ENCODE data around the gene LRCH1.
"Not testable (repeated sequence)": the region's sequence is repeated elsewhere in the genome, so short reads cannot be mapped to it uniquely, and the experiment has no call there.

Gene LRCH1, protein sequence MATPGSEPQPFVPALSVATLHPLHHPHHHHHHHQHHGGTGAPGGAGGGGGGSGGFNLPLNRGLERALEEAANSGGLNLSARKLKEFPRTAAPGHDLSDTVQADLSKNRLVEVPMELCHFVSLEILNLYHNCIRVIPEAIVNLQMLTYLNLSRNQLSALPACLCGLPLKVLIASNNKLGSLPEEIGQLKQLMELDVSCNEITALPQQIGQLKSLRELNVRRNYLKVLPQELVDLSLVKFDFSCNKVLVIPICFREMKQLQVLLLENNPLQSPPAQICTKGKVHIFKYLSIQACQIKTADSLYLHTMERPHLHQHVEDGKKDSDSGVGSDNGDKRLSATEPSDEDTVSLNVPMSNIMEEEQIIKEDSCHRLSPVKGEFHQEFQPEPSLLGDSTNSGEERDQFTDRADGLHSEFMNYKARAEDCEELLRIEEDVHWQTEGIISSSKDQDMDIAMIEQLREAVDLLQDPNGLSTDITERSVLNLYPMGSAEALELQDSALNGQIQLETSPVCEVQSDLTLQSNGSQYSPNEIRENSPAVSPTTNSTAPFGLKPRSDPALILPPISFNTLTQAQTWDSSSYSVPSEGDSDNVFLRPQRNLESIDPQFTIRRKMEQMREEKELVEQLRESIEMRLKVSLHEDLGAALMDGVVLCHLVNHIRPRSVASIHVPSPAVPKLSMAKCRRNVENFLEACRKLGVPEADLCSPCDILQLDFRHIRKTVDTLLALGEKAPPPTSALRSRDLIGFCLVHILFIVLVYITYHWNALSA

DNA sequence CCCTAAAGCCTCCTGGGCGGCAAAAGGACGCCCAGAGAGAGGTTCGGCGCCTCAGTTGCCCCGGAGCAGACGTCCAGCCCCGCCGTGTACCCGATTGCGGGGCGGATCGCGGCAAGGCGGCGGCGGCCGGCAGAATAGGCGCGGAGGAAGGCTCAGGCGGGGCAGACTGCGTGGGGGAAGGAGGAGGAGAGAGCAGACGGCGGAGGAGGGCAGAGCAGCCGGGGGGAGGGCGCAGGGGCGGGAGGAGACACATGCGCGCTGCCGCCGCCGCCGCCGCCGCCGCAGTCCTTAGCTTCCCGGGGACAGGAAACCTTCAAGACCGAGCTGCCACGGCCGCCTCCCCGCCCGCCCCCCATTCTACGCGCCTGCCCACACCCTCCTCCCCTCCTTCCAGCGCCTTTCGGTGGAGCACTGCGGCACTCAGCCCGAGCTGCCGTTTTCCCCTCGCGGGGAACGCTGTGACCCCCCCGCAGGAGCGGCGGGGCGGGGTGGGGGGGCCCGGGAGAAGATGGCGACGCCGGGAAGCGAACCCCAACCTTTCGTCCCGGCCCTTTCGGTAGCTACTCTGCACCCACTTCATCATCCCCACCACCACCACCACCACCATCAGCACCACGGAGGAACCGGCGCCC is at the start of gene LRCH1:
Gene LRCH1, plus strand, starts transcription at position 282 of the 632 bp plus-strand sequence. Its CDS starts 227 bp downstream, at position 509.
- peak; percentile 96 for DNase-seq

DNA sequence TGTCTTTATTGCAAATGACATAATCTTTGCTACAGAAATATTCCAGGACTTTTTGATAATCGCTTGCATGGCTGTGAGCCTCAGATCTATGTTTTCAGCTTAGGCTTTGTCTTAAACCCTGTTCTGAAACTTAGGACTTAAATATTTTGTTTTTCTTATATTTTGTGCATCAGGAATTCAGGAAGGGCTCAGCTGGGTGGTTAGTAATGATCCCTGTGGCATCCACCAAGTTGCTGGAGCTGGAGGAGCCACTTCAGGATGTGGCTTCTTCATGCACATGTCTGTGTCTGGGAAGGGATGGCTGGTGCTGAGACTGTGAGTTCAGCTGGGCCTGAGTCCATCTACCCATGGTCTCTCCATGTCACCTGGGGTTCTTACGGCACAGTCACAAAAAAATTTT is 48.9 kb upstream of the LRCH1 start:
- DNase-seq: no peak

- DNase-seq: no peak
Measured at GRCh38 chr13:46507981-46508380, 45.0 kb upstream of the LRCH1 start.

DNA sequence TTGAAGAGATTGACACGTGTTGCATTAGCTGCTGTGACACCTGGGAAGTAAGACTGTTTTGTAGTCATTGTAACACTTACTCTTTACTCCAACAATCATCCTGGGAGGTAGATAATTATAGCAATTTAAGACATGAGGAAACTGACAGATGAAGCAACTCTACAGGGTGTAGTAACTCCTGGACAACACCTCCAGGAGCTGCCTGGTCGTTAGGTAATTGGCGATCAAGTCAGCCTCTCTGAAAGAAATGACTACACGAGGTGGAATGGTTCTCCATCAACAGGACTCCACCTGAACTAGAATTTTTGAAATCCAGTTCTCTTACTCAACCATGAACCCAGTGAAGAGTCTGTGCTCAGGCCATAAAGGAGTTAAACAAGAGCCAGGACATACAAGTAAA is 43.0 kb upstream of the LRCH1 start:
- no peak for DNase-seq

GRCh38 chr13:46515803-46516202 is 37.2 kb upstream of the LRCH1 start:
- DNase-seq: no peak

DNA sequence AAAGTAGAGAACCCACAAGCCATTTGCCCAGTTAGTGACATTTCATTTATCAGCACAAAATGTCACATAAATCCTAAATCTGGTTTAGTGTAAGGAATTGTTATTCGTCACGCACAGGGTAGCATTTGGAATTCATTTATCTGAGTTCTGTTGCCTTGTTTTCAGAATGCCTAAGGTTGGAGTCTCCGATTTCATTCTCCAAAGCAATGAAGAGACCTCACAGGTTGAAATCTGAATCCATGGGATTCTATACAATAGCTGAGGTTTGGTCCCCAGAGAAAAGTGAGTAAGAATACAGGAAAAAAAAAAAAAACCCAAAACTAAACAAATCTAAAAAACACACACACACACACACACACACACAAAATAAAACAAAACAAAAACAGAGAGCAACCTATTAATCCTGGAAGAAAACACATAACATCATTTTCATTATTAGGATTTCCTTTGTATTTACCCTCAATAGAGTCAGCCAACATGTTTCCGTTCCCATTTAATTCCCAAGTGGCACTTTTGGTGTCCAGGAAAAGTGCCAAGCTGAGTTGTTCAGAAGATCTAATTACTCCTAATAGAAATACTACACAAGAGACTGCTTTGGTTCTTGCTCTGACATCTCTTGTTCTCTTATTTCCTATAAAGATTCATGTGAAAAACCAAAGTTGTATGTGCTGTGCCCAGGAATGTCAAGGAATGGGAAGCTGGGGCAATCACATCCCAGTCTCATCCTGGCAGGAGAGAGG is 36.2 kb upstream of the LRCH1 start:
- DNase-seq: no peak

DNA sequence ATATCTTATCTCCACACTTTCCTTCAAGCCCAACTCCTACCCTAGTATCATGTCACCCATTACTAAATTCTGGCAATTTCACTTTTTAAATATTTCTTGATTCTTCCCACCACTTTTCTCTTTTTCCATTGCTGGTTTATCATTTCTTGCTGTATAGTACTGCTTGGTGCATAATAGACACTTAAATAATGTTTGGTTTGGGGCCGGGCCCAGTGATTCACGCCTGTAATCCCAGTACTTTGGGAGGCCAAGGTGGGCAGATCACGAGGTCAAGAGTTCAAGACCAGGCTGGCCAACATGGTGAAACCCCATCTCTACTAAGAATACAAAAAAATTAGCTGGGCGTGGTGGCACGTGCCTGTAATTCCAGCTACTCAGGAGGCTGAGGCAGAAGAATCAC is 35.2 kb upstream of the LRCH1 start:
- DNase-seq: not testable (repeated sequence)

GRCh38 chr13:46519182-46519581 is 33.8 kb upstream of the LRCH1 start:
- no peak for DNase-seq

DNA sequence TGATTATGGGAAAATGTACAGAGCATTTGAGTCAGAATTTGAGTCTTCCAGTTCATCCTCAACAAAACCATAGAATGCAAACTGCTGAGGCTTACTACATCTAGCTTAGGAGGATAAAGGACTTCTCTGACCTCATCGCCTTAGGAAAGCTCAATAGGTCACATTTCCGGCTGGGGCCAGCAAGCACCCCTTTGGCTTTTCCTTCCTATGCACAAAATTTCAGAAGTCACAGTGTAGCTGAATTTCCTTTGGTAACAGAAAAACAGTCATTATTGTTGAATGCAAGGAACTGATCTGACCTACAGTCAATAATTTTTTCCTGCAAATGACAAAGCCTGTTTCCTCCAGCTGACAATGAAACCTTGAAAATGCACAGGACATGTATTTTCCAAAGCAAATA is 32.8 kb upstream of the LRCH1 start:
- DNase-seq: no peak

DNA sequence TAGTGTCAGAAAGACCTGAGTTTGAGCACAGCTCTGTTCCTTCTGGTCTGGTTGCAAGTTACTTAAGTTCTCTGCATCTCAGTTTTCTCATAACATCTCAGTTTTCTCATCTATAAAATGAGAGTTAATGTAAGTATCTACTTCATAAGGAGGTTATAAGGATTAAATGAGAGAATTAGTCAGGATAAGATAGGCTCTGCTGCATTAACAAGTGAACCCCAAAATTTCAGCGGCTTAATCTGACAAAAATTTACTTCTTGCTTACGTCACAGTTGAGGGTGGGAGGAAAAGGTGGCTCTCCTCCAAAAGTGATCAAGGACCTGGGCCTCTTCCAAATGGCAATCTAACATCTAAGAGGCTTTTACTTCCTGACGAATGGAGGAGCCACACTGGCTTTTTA is 31.5 kb upstream of the LRCH1 start:
- DNase-seq: no peak

DNA sequence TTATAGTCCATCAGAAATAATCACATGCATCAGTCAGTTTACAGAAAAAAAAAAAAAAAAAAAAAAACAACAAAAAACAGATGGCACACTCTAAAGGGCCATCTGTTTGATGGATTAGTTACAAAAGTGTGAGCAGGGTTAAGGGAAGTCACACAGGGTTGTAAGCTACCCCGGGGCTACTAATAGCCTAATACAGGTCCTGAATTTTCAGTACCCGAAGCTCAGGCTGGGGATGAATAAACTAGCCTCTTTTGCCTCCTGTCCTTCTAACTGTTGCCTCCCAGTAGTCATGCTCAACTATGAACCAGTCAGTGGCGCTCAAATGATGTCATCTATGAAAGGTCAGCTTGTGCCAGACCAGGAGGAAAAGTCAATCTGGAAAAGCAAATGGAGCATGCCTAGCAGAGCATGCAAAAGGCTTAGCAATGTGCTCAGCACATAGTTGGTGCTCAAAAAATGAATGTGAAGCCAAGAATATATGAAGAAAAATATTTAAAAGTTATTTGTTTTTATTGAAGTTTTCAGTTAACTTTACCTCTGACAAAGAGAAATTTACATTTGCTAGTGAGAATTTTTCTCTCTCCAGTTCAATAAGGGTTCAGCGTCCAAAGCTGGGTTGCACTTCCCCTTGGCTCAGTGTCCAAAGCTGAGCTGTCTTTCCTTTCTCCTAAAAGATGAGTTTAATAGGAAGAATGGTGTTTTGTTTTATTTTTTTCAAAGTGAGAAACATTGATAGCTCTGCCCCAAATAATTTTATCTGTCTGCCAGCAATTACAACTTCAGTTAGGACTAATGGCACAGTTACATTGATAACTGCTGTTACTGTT is 30.8 kb upstream of the LRCH1 start:
- DNase-seq: no peak

GRCh38 chr13:46522748-46523030 is 30.3 kb upstream of the LRCH1 start:
- DNase-seq: no peak

GRCh38 chr13:46523972-46524752 is 28.8 kb upstream of the LRCH1 start:
- DNase-seq: no peak

- no peak for DNase-seq
Measured at GRCh38 chr13:46526100-46526735, 26.8 kb upstream of the LRCH1 start.

DNA sequence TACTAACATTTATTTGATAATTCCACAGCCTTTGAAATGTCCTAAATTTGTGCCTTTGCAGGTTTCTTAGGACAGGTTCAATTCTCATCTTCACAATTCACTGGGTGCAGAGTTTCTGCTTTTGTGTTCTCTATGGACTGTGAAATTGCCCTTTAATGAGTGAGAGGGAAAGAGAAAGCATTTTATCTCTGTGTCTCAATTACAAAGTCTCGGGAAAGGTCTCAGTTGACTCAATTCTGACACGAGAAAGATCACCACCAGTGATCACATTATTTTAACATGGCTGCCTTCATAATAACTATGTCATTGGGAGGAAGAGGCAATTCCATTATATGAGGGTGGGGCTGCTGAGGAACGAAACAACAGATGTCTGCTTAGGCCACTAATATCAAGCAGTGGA is 26.2 kb upstream of the LRCH1 start:
- DNase-seq: no peak

GRCh38 chr13:46527237-46527636 is 25.7 kb upstream of the LRCH1 start:
- no peak for DNase-seq

- no peak for DNase-seq
Measured at GRCh38 chr13:46529216-46529919, 23.6 kb upstream of the LRCH1 start.

DNA sequence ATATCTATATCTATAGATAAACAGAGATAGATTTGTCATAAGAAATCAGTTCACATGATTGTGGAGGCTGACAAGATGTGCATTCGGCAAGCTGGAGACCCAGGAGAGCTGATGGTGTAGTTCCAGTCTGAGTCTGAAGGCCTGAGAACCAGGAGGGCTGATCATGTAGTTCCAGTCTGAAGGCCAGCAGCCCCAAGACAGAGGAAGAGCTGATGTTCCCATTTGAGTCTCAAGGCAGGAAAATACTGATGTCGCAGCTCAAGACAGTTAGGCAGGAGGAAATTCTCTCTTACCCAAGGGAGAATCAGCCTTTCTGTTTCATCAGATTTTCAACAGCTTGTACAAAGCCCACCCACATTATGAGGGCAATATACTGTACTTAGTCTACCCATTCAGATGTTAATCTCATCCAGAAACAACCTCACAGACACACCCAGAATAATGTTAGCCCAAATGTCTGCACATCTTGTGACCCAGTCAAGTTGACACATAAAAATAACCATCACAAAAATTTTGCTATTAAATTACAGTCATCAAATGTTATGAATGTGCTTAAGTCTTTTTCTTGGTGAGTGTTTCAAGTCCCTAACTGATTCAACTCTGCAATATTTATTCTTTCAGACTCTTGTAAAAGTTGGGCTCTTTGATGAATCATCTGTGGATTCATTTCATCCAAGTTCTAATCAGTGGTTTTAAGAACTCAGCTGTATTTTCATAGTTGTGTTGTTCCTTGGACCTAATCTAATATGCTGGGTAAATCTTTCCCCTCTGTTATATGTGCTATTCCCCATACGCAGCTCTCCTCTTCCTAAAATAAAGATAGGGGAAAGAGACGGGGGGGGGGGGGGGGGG is 22.7 kb upstream of the LRCH1 start:
- no peak for DNase-seq

DNA sequence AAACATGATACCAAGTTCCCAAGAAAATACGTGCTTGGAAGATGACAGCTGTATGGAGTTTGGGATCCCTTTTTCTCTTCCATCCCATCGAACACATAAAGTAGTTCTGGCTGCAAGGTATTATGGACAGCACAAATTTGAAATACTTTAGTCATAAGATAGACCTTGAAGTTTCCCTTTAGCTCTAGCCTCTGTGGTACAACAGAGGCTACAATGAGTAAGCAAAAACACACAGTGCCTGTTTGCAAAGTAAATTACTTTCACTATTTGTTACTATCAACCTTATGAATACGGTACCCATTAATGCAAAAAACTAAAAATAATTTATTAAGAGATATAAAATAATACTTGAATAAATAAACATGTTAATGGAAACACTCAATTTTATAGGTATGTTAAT is 21.0 kb upstream of the LRCH1 start:
- DNase-seq: no peak

Measured in islet precursor cell (in vitro differentiated cells).